Neutrophil (primary cell): Measurements from ENCODE around the gene EFNB2.

Experiments used
- H3K27ac ChIP-seq: fragments of 200-600 bp; sonication (generic); 2 replicates; pipeline ENCODE4 v1.5.1; 2016; ENCODE audit warnings: mild to moderate bottlenecking, moderate library complexity
- H3K27me3 ChIP-seq: fragments of 200-600 bp; sonication (generic); 2 replicates; pipeline ENCODE4 v1.6.0; 2016; ENCODE audit warnings: mild to moderate bottlenecking
- H3K36me3 ChIP-seq: fragments of 200-600 bp; sonication (generic); 2 replicates; pipeline ENCODE4 v1.5.1; 2017
- H3K4me1 ChIP-seq, 2 experiments: fragments of 200-600 bp in 1 of 2; sonication (generic) in 1 of 2; 1 replicate in 1 of 2; 2 replicates in 1 of 2; pipeline versions ENCODE4 v1.5.1 to v1.6.1; 2013 to 2016; ENCODE audit warnings: low read depth in 1 of 2, low read length in 1 of 2, mild to moderate bottlenecking in 1 of 2, moderate library complexity in 1 of 2; ENCODE audit not compliant: control insufficient read depth in 1 of 2, insufficient read depth in 1 of 2
- H3K4me3 ChIP-seq, 2 experiments: fragments of 200-600 bp in 1 of 2; sonication (generic) in 1 of 2; 1 replicate in 1 of 2; 2 replicates in 1 of 2; pipeline ENCODE4 v1.5.1; 2013 to 2016; ENCODE audit warnings: low read depth in 1 of 2, low read length in 1 of 2, mild to moderate bottlenecking in 1 of 2, moderate library complexity in 1 of 2
- H3K9me3 ChIP-seq: fragments of 200-600 bp; sonication (generic); 2 replicates; pipeline ENCODE4 v1.5.1; 2016
- TF ChIP-seq, protein P1 (sequence below): fragments of 200-600 bp; sonication (generic); IDR thresholded peaks from 2 replicates; pipeline ENCODE4 v1.5.1; 2016; ENCODE audit warnings: antibody characterized with exemption

EFNB2 gene

DNA sequence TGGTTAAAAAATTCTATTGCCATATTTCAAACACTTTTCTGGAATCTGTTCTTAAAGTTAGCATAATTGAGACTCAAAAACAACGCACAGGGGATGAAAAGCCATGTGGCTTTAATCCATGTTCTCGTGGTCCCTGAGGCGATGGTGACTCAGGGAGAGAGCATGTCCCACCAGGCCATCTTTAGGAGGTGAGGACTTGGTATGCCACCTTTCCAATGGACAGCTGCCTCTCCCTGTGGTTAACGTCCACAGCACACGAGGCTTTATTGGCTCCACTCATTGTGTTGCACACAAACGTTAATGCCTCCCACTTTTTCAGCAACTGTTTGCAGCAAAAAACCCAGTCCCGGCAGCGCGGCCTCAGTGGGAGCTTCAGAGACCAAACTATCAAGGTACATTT is 51.4 kb downstream of the EFNB2 start:
- H3K4me1 ChIP-seq = no peaks in the 10 kb centered on the region
- peaks cover 47% of the 10 kb centered on the region for H3K27me3 ChIP-seq
- H3K36me3 ChIP-seq = no peaks in the 10 kb centered on the region
- H3K27ac ChIP-seq = no peak overlapping the region
- H3K4me3 ChIP-seq = no peak overlapping the region
- H3K9me3 ChIP-seq = no peaks in the 10 kb centered on the region
- TF ChIP-seq, protein P1, sequence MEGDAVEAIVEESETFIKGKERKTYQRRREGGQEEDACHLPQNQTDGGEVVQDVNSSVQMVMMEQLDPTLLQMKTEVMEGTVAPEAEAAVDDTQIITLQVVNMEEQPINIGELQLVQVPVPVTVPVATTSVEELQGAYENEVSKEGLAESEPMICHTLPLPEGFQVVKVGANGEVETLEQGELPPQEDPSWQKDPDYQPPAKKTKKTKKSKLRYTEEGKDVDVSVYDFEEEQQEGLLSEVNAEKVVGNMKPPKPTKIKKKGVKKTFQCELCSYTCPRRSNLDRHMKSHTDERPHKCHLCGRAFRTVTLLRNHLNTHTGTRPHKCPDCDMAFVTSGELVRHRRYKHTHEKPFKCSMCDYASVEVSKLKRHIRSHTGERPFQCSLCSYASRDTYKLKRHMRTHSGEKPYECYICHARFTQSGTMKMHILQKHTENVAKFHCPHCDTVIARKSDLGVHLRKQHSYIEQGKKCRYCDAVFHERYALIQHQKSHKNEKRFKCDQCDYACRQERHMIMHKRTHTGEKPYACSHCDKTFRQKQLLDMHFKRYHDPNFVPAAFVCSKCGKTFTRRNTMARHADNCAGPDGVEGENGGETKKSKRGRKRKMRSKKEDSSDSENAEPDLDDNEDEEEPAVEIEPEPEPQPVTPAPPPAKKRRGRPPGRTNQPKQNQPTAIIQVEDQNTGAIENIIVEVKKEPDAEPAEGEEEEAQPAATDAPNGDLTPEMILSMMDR = no peak

DNA sequence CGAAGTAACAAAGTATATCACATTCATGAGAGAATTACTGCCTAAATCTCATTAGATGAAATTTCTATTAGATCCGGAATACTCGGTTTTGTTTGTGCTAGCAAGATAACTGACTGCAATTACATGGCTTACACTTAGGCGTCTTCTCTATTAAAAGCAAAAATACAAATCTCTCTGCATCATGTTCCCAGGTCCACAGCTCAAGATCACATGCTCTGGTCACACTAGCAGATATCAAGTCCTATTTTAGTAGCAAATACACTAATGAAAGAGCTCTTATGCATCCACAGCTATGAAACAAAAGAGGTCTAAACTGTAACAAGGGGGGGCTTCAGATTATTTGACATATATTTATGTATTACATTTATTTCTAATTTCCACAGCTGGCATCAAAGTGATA is 53.5 kb downstream of the EFNB2 start:
- Histone ChIP-seq H3K27ac (no peak overlapping the region), H3K4me1 (no peaks in the 10 kb centered on the region), H3K36me3 (no peaks in the 10 kb centered on the region), H3K4me3 (no peak overlapping the region), H3K9me3 (no peaks in the 10 kb centered on the region), H3K27me3 (peaks cover 28% of the 10 kb centered on the region)
- TF ChIP-seq, protein P1 = no peak

GRCh38 chr13:106480351-106480910 is 55.0 kb downstream of the EFNB2 start:
- TF ChIP-seq, protein P1 = no peak
- Histone ChIP-seq H3K4me3 (no peak overlapping the region), H3K36me3 (no peaks in the 10 kb centered on the region), H3K9me3 (no peaks in the 10 kb centered on the region), H3K27ac (no peak overlapping the region), H3K27me3 (peaks cover 15% of the 10 kb centered on the region), H3K4me1 (no peaks in the 10 kb centered on the region)

GRCh38 chr13:106479929-106480328 is 55.5 kb downstream of the EFNB2 start:
- TF ChIP-seq, protein P1 = no peak
- Histone ChIP-seq H3K4me1 (no peaks in the 10 kb centered on the region), H3K27ac (no peak overlapping the region), H3K36me3 (no peaks in the 10 kb centered on the region), H3K27me3 (peaks cover 10% of the 10 kb centered on the region), H3K4me3 (no peak overlapping the region), H3K9me3 (no peaks in the 10 kb centered on the region)

DNA sequence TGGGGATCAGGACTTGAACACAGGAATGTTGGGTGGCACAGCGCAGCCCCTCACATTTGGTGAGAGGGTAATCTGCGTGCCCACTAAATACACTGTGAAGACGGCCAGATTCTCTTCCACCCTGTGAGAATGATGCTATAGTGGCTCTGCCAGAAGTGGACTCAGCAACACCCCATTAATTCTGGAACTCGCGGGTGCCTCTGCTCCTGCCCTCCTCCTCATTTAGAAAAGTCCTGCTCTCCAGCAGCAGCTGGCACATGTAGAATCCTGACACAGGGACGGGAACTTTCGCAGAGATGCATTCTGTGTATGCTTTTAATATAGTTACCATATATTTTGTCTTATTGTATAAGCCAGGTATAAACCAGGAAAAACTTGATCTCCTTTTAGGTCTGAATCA is 57.3 kb downstream of the EFNB2 start:
- H3K9me3 ChIP-seq = no peaks in the 10 kb centered on the region
- H3K4me1 ChIP-seq = no peaks in the 10 kb centered on the region
- H3K27me3 ChIP-seq = no peaks in the 10 kb centered on the region
- H3K36me3 ChIP-seq = no peaks in the 10 kb centered on the region
- H3K4me3 ChIP-seq = no peak overlapping the region
- no peak overlapping the region for H3K27ac ChIP-seq
- TF ChIP-seq, protein P1 = no peak

DNA sequence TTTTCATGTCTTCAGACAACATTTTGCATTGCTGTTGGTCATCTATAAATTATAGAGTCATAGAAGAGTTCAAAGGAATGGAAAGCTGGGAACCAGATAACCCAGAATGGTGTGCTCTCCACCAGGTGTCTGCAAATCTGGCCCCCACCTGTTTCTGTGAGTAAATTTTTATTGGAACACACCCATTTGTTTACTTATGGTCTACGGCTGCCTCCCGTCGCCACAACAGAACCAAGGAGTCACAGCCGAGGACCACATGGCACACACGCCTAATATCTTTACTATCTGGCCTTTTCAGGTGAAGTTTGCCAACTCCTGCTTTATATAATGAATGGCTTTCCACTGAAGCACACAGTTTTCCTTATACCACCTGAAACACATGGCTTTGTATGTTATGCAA is 58.2 kb downstream of the EFNB2 start:
- H3K9me3 ChIP-seq = no peaks in the 10 kb centered on the region
- H3K36me3 ChIP-seq = no peaks in the 10 kb centered on the region
- H3K4me3 ChIP-seq = no peak overlapping the region
- peaks cover under 1% of the 10 kb centered on the region for H3K27me3 ChIP-seq
- no peak overlapping the region for H3K27ac ChIP-seq
- no peaks in the 10 kb centered on the region for H3K4me1 ChIP-seq
- TF ChIP-seq, protein P1 = no peak
